WERI-Rb-1 (cell line): ENCODE measurements around the gene SASH1.
A peak's percentile ranks its signal among the peaks of the same experiment; 100 is the strongest.

Source experiments
- DNase-seq: peaks from one replicate; pipeline ENCODE4 v3.0.0-alpha.2; 2020
- H3K27ac ChIP-seq: fragments of 250-450 bp; sonication (Bioruptor Pico); 2 replicates; pipeline ENCODE4 v1.5.1; 2020; ENCODE audit warnings: mild to moderate bottlenecking, moderate library complexity
- H3K27me3 ChIP-seq: fragments of 250-450 bp; sonication (Bioruptor Pico); 2 replicates; pipeline ENCODE4 v1.5.1; 2021; ENCODE audit warnings: mild to moderate bottlenecking, low read depth, moderate library complexity; ENCODE audit not compliant: insufficient read depth, severe bottlenecking
- H3K36me3 ChIP-seq: fragments of 250-450 bp; sonication (Bioruptor Pico); 2 replicates; pipeline ENCODE4 v1.5.1; 2020; ENCODE audit warnings: mild to moderate bottlenecking, moderate library complexity
- H3K4me3 ChIP-seq: 2 replicates; pipeline ENCODE4 v1.5.1; 2011; ENCODE audit warnings: low read depth, mild to moderate bottlenecking, control low read depth, low read length
- H3K9me3 ChIP-seq: fragments of 250-450 bp; sonication (Bioruptor Pico); 2 replicates; pipeline ENCODE4 v1.5.1; 2021; ENCODE audit warnings: mild to moderate bottlenecking, moderate library complexity; ENCODE audit not compliant: severe bottlenecking
- CTCF ChIP-seq: IDR thresholded peaks from 2 replicates; pipeline ENCODE4 v1.5.1; 2011; ENCODE audit warnings: low read depth, mild to moderate bottlenecking, control low read depth, inconsistent platforms, low read length

Gene SASH1

GRCh38 chr6:148465670-148466069 is 123.0 kb downstream of the SASH1 start:
- no peak overlapping the region for H3K4me3 ChIP-seq
- no peaks in the 10 kb centered on the region for H3K9me3 ChIP-seq
- H3K36me3 ChIP-seq, result peaks cover 2% of the 10 kb centered on the region; the same call in 1 of the 2 replicates
- no peak for TF ChIP-seq CTCF
- H3K27ac ChIP-seq, result no peak overlapping the region
- DNase-seq, result no peak
- H3K27me3 ChIP-seq, result no peaks in the 10 kb centered on the region

- no peaks in the 10 kb centered on the region for H3K9me3 ChIP-seq
- H3K4me3 ChIP-seq, result no peak overlapping the region
- H3K27ac ChIP-seq, result no peak overlapping the region
- TF ChIP-seq CTCF, result no peak
- no peaks in the 10 kb centered on the region for H3K27me3 ChIP-seq
- peaks cover 2% of the 10 kb centered on the region; the same call in 1 of the 2 replicates for H3K36me3 ChIP-seq
- no peak for DNase-seq
Measured at GRCh38 chr6:148466158-148466557, 123.5 kb downstream of the SASH1 start.

GRCh38 chr6:148467926-148468325 is 125.3 kb downstream of the SASH1 start:
- Histone ChIP-seq H3K9me3 (no peaks in the 10 kb centered on the region), H3K4me3 (no peak overlapping the region), H3K27me3 (no peaks in the 10 kb centered on the region), H3K27ac (peak overlapping the region; percentile 58), H3K36me3 (peaks cover 15% of the 10 kb centered on the region)
- no peak for TF ChIP-seq CTCF
- DNase-seq, result no peak

- Histone ChIP-seq H3K4me3 (no peak overlapping the region), H3K9me3 (no peaks in the 10 kb centered on the region), H3K27me3 (no peaks in the 10 kb centered on the region), H3K27ac (no peak overlapping the region), H3K36me3 (peaks cover 37% of the 10 kb centered on the region)
- no peak for DNase-seq
- TF ChIP-seq CTCF, result no peak
Measured at GRCh38 chr6:148470156-148470555, 127.5 kb downstream of the SASH1 start.

GRCh38 chr6:148470606-148471465 is 128.2 kb downstream of the SASH1 start:
- Histone ChIP-seq H3K4me3 (no peak overlapping the region), H3K27me3 (no peaks in the 10 kb centered on the region), H3K27ac (no peak overlapping the region), H3K36me3 (peaks cover 44% of the 10 kb centered on the region), H3K9me3 (no peaks in the 10 kb centered on the region)
- TF ChIP-seq CTCF, result no peak
- DNase-seq, result no peak

GRCh38 chr6:148471624-148472159 is 129.1 kb downstream of the SASH1 start:
- no peaks in the 10 kb centered on the region for H3K27me3 ChIP-seq
- no peak overlapping the region for H3K27ac ChIP-seq
- no peak for TF ChIP-seq CTCF
- H3K4me3 ChIP-seq, result no peak overlapping the region
- H3K36me3 ChIP-seq, result peaks cover 45% of the 10 kb centered on the region
- no peak for DNase-seq
- no peaks in the 10 kb centered on the region for H3K9me3 ChIP-seq
